ENCODE measurements around the gene POU2AF1. TPM values are rescaled to one million over a fixed set of nuclear protein-coding genes. Genes with fewer than 3 reads are reported as not detected.

The POU2AF1 gene
- total RNA-seq, 4 donors from 2014 or later: 0.17 TPM; not detected in 2

GRCh38 chr11:111360150-111361043 is 18.7 kb downstream of the POU2AF1 start:
- DNase-seq (ENCODE audit: extremely low spot score): peak; percentile 53
- intact Hi-C loops (cut with DNase I): no loop called here

GRCh38 chr11:111359223-111360149 is 19.6 kb downstream of the POU2AF1 start:
- WGBS: 93% methylated on average over 7 of the region's 7 CpGs
- intact Hi-C loops (cut with DNase I): loop anchor here (10.0 kb wide), 1 partner anchor 55 kb away; no protein-coding TSS in a partner anchor

More at GRCh38 chr11:111360150-111361043, 18.7 kb downstream of the POU2AF1 start:
- Histone ChIP-seq H3K27ac (replicated peaks in 1 of 4) (no peak overlapping the region), H3K9me3 (no peaks in the 10 kb centered on the region), H3K27me3 (no peaks in the 10 kb centered on the region), H3K36me3 (no peaks in the 10 kb centered on the region), H3K4me1 (peaks cover 0 to under 1% (median 0%) of the 10 kb centered on the region in 4 donors), H3K4me3 (no peak overlapping the region)
- TF ChIP-seq EP300 (IDR thresholded peaks at IDR 0.05) (no peak), POLR2AphosphoS5 (IDR thresholded peaks at IDR 0.05) (no peak), POLR2A (IDR thresholded peaks at IDR 0.05; ENCODE audit: low read depth) (no peak), CTCF (IDR thresholded peaks at IDR 0.05) (no peak)
- WGBS: 90% methylated on average over 3 of the region's 6 CpGs

GRCh38 chr11:111358038-111359001 is 20.8 kb downstream of the POU2AF1 start:
- Histone ChIP-seq H3K36me3 (no peaks in the 10 kb centered on the region), H3K27me3 (no peaks in the 10 kb centered on the region), H3K4me3 (no peak overlapping the region), H3K4me1 (peaks cover 0 to 2% (median 0%) of the 10 kb centered on the region in 4 donors), H3K27ac (replicated peaks in 1 of 4) (no peak overlapping the region), H3K9me3 (no peaks in the 10 kb centered on the region)
- intact Hi-C loops (cut with DNase I): loop anchor here (10.0 kb wide), 1 partner anchor 54 kb away; no protein-coding TSS in a partner anchor
- 88% methylated on average over 22 of the region's 22 CpGs for WGBS
- TF ChIP-seq POLR2AphosphoS5 (IDR thresholded peaks at IDR 0.05): no peak
- TF ChIP-seq EP300 (IDR thresholded peaks at IDR 0.05): no peak
- no peak for TF ChIP-seq POLR2A (IDR thresholded peaks at IDR 0.05; ENCODE audit: low read depth)
- TF ChIP-seq CTCF (IDR thresholded peaks at IDR 0.05): no peak
- peak; percentile 86 for DNase-seq (ENCODE audit: extremely low spot score)

More at GRCh38 chr11:111359223-111360149, 19.6 kb downstream of the POU2AF1 start:
- Histone ChIP-seq H3K9me3 (no peaks in the 10 kb centered on the region), H3K27me3 (no peaks in the 10 kb centered on the region), H3K36me3 (no peaks in the 10 kb centered on the region), H3K27ac (replicated peaks in 1 of 4) (no peak overlapping the region), H3K4me3 (no peak overlapping the region), H3K4me1 (no peaks in the 10 kb centered on the region)
- no peak for TF ChIP-seq EP300 (IDR thresholded peaks at IDR 0.05)
- TF ChIP-seq POLR2A (IDR thresholded peaks at IDR 0.05; ENCODE audit: low read depth): no peak
- TF ChIP-seq POLR2AphosphoS5 (IDR thresholded peaks at IDR 0.05): no peak
- TF ChIP-seq CTCF (IDR thresholded peaks at IDR 0.05): no peak
- peak; percentile 62 for DNase-seq (ENCODE audit: extremely low spot score)
